Measurements from ENCODE around the gene DNM2. TPM values are rescaled to one million over a fixed set of nuclear protein-coding genes. Genes with fewer than 3 reads are reported as not detected.
"Not testable (repeated sequence)": the region's sequence is repeated elsewhere in the genome, so short reads cannot be mapped to it uniquely, and the experiment has no call there.

Gene DNM2
- polyA plus RNA-seq, 2 donors: 68.4 to 87.9 TPM

DNA sequence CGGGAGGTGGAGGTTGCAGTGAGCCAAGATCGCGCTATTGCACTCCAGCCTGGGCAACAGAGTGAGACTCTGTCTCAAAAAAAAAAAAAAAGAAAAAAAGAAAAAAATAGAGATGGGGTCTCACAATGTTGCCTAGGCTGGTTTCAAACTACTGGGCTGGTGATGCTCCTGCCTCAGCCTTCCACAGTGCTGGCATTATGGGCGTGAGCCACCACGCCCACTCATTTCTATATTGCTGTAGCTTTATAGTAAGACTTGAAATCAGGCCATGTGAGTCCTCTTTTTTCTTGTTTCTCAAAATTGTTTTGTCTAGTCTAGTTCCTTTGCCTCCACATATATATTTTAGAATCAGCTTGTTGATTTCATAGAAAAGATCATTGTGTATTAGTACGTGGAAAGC is 18.3 kb downstream of the DNM2 start:
- Histone ChIP-seq H3K27me3 (ENCODE audit: control insufficient read depth in 1 of 2, insufficient read depth in 2 of 2, low read length in 2 of 2) (no peaks in the 10 kb centered on the region), H3K4me3 (ENCODE audit: low read depth in 1 of 2, low read length in 2 of 2) (no peak overlapping the region), H3K36me3 (ENCODE audit: control insufficient read depth in 2 of 2, insufficient read depth in 2 of 2, low read length in 1 of 2) (peaks cover 0 to 3% of the 10 kb centered on the region in 2 donors), H3K27ac (ENCODE audit: low read depth in 2 of 2, low read length in 1 of 2) (no peak overlapping the region), H3K4me1 (ENCODE audit: control insufficient read depth in 2 of 2, insufficient read depth in 2 of 2, low read length in 1 of 2) (no peaks in the 10 kb centered on the region), H3K9me3 (ENCODE audit: control insufficient read depth in 2 of 2, insufficient read depth in 1 of 2, low read depth in 1 of 2, low read length in 1 of 2) (no peaks in the 10 kb centered on the region)
- 78 to 88% methylated on average over 6 of the region's 6 CpGs for WGBS, 2 donors

GRCh38 chr19:10736916-10737551 is 19.2 kb downstream of the DNM2 start:
- no peak overlapping the region for H3K4me3 ChIP-seq (ENCODE audit: low read depth in 1 of 2, low read length in 2 of 2)
- H3K36me3 ChIP-seq (ENCODE audit: control insufficient read depth in 2 of 2, insufficient read depth in 2 of 2, low read length in 1 of 2): peaks cover 0 to 3% of the 10 kb centered on the region in 2 donors
- no peaks in the 10 kb centered on the region for H3K9me3 ChIP-seq (ENCODE audit: control insufficient read depth in 2 of 2, insufficient read depth in 1 of 2, low read depth in 1 of 2, low read length in 1 of 2)
- H3K4me1 ChIP-seq (ENCODE audit: control insufficient read depth in 2 of 2, insufficient read depth in 2 of 2, low read length in 1 of 2): peaks cover under 1% of the 10 kb centered on the region in 2 donors
- WGBS, 2 donors: 79 to 82% methylated on average over 9 of the region's 9 CpGs
- no peaks in the 10 kb centered on the region for H3K27me3 ChIP-seq (ENCODE audit: control insufficient read depth in 1 of 2, insufficient read depth in 2 of 2, low read length in 2 of 2)
- no peak overlapping the region for H3K27ac ChIP-seq (ENCODE audit: low read depth in 2 of 2, low read length in 1 of 2)

GRCh38 chr19:10737722-10738121 is 19.8 kb downstream of the DNM2 start:
- Histone ChIP-seq H3K36me3 (ENCODE audit: control insufficient read depth in 2 of 2, insufficient read depth in 2 of 2, low read length in 1 of 2) (peaks cover 0 to 3% of the 10 kb centered on the region in 2 donors), H3K9me3 (ENCODE audit: control insufficient read depth in 2 of 2, insufficient read depth in 1 of 2, low read depth in 1 of 2, low read length in 1 of 2) (no peaks in the 10 kb centered on the region), H3K4me3 (ENCODE audit: low read depth in 1 of 2, low read length in 2 of 2) (no peak overlapping the region), H3K27ac (ENCODE audit: low read depth in 2 of 2, low read length in 1 of 2) (peak overlapping the region in 1 of 2 donors; percentile 1), H3K27me3 (ENCODE audit: control insufficient read depth in 1 of 2, insufficient read depth in 2 of 2, low read length in 2 of 2) (no peaks in the 10 kb centered on the region), H3K4me1 (ENCODE audit: control insufficient read depth in 2 of 2, insufficient read depth in 2 of 2, low read length in 1 of 2) (peaks cover 5 to 6% of the 10 kb centered on the region in 2 donors)
- 85 to 92% methylated on average over 9 of the region's 9 CpGs for WGBS, 2 donors

DNA sequence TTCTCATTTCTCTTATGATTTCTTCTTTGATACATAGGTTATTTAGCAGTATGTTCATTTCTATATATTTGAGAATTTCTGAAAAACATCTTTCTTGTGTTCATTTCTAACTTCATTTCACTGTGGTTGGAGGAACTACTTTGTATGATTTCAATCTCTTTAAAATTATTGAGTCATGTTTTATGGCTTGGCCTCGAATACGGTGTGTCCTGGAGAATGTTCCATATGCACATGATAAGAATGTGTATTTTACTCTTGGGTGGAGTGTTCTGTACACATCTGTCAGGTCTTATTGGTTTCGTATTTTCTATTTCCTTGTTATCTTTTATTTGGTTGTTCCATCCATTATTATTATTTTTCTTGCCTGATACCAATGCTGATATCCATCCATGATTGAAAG is 22.9 kb downstream of the DNM2 start:
- Histone ChIP-seq H3K27ac (ENCODE audit: low read depth in 2 of 2, low read length in 1 of 2) (no peak overlapping the region), H3K9me3 (ENCODE audit: control insufficient read depth in 2 of 2, insufficient read depth in 1 of 2, low read depth in 1 of 2, low read length in 1 of 2) (no peaks in the 10 kb centered on the region), H3K36me3 (ENCODE audit: control insufficient read depth in 2 of 2, insufficient read depth in 2 of 2, low read length in 1 of 2) (peaks cover 0 to 3% of the 10 kb centered on the region in 2 donors), H3K4me1 (ENCODE audit: control insufficient read depth in 2 of 2, insufficient read depth in 2 of 2, low read length in 1 of 2) (peaks cover 6 to 9% of the 10 kb centered on the region in 2 donors), H3K27me3 (ENCODE audit: control insufficient read depth in 1 of 2, insufficient read depth in 2 of 2, low read length in 2 of 2) (no peaks in the 10 kb centered on the region), H3K4me3 (ENCODE audit: low read depth in 1 of 2, low read length in 2 of 2) (no peak overlapping the region)
- WGBS, 2 donors: 79 to 86% methylated on average over 3 of the region's 3 CpGs

GRCh38 chr19:10742476-10742875 is 24.6 kb downstream of the DNM2 start:
- WGBS, 2 donors: 73 to 75% methylated on average over 4 of the region's 4 CpGs
- peaks cover 9 to 10% of the 10 kb centered on the region in 2 donors for H3K4me1 ChIP-seq (ENCODE audit: control insufficient read depth in 2 of 2, insufficient read depth in 2 of 2, low read length in 1 of 2)
- peaks cover 0 to 3% of the 10 kb centered on the region in 2 donors for H3K36me3 ChIP-seq (ENCODE audit: control insufficient read depth in 2 of 2, insufficient read depth in 2 of 2, low read length in 1 of 2)
- peak overlapping the region in 1 of 2 donors; percentile 44 for H3K27ac ChIP-seq (ENCODE audit: low read depth in 2 of 2, low read length in 1 of 2)
- H3K27me3 ChIP-seq (ENCODE audit: control insufficient read depth in 1 of 2, insufficient read depth in 2 of 2, low read length in 2 of 2): no peaks in the 10 kb centered on the region
- no peaks in the 10 kb centered on the region for H3K9me3 ChIP-seq (ENCODE audit: control insufficient read depth in 2 of 2, insufficient read depth in 1 of 2, low read depth in 1 of 2, low read length in 1 of 2)
- H3K4me3 ChIP-seq (ENCODE audit: low read depth in 1 of 2, low read length in 2 of 2): no peak overlapping the region

DNA sequence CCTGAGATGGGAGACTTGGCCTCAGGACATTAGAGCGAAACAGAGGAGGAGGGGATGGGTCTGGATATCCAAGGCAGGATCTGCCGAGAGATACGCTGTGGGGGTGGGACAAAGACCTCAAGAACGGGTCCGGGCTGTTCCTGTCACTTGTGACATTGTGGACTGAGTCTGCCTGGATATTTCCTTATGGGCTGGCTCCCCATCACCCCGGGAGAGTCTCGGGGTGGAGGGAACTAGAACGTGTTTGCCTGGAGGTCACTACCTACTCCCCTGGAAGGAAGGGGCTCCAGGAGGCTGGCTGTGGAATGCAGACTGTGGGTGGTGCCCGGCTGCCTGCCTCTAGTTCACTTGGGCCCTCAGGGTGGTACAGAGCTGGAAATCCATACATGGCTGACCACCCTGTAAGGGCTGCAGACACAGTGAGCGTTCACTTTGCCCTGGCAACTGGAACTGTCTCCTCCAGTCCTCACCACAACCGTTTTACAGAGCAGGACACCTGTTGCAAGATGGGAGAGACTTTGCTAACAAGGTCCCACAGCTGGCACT is 26.4 kb downstream of the DNM2 start:
- WGBS, 2 donors: 53 to 54% methylated on average over 11 of the region's 11 CpGs
- H3K27ac ChIP-seq (ENCODE audit: low read depth in 2 of 2, low read length in 1 of 2): peak overlapping the region in 1 of 2 donors; percentile 26
- no peak overlapping the region for H3K4me3 ChIP-seq (ENCODE audit: low read depth in 1 of 2, low read length in 2 of 2)
- H3K36me3 ChIP-seq (ENCODE audit: control insufficient read depth in 2 of 2, insufficient read depth in 2 of 2, low read length in 1 of 2): peaks cover 0 to 1% of the 10 kb centered on the region in 2 donors
- no peaks in the 10 kb centered on the region for H3K9me3 ChIP-seq (ENCODE audit: control insufficient read depth in 2 of 2, insufficient read depth in 1 of 2, low read depth in 1 of 2, low read length in 1 of 2)
- H3K4me1 ChIP-seq (ENCODE audit: control insufficient read depth in 2 of 2, insufficient read depth in 2 of 2, low read length in 1 of 2): peaks cover 17 to 29% of the 10 kb centered on the region in 2 donors
- H3K27me3 ChIP-seq (ENCODE audit: control insufficient read depth in 1 of 2, insufficient read depth in 2 of 2, low read length in 2 of 2): no peaks in the 10 kb centered on the region

- H3K4me1 ChIP-seq (ENCODE audit: control insufficient read depth in 2 of 2, insufficient read depth in 2 of 2, low read length in 1 of 2): peaks cover 22 to 34% of the 10 kb centered on the region in 2 donors
Observed at GRCh38 chr19:10744801-10745293, 27.0 kb downstream of the DNM2 start.

GRCh38 chr19:10746437-10746836 is 28.6 kb downstream of the DNM2 start:
- not testable (repeated sequence) for H3K27ac ChIP-seq (ENCODE audit: low read depth in 2 of 2, low read length in 1 of 2); H3K36me3 ChIP-seq (ENCODE audit: control insufficient read depth in 2 of 2, insufficient read depth in 2 of 2, low read length in 1 of 2); H3K9me3 ChIP-seq (ENCODE audit: control insufficient read depth in 2 of 2, insufficient read depth in 1 of 2, low read depth in 1 of 2, low read length in 1 of 2); H3K27me3 ChIP-seq (ENCODE audit: control insufficient read depth in 1 of 2, insufficient read depth in 2 of 2, low read length in 2 of 2); H3K4me3 ChIP-seq (ENCODE audit: low read depth in 1 of 2, low read length in 2 of 2)
- H3K4me1 ChIP-seq (ENCODE audit: control insufficient read depth in 2 of 2, insufficient read depth in 2 of 2, low read length in 1 of 2): peaks cover 30 to 35% of the 10 kb centered on the region in 2 donors
- 89 to 90% methylated on average over 8 of the region's 8 CpGs for WGBS, 2 donors

More at GRCh38 chr19:10744801-10745293, 27.0 kb downstream of the DNM2 start:
- peak overlapping the region in 1 of 2 donors; percentile 26 for H3K27ac ChIP-seq (ENCODE audit: low read depth in 2 of 2, low read length in 1 of 2)
- H3K36me3 ChIP-seq (ENCODE audit: control insufficient read depth in 2 of 2, insufficient read depth in 2 of 2, low read length in 1 of 2): no peaks in the 10 kb centered on the region
- no peaks in the 10 kb centered on the region for H3K27me3 ChIP-seq (ENCODE audit: control insufficient read depth in 1 of 2, insufficient read depth in 2 of 2, low read length in 2 of 2)
- 60 to 79% methylated on average over 12 of the region's 12 CpGs for WGBS, 2 donors
- H3K9me3 ChIP-seq (ENCODE audit: control insufficient read depth in 2 of 2, insufficient read depth in 1 of 2, low read depth in 1 of 2, low read length in 1 of 2): no peaks in the 10 kb centered on the region
- H3K4me3 ChIP-seq (ENCODE audit: low read depth in 1 of 2, low read length in 2 of 2): no peak overlapping the region

DNA sequence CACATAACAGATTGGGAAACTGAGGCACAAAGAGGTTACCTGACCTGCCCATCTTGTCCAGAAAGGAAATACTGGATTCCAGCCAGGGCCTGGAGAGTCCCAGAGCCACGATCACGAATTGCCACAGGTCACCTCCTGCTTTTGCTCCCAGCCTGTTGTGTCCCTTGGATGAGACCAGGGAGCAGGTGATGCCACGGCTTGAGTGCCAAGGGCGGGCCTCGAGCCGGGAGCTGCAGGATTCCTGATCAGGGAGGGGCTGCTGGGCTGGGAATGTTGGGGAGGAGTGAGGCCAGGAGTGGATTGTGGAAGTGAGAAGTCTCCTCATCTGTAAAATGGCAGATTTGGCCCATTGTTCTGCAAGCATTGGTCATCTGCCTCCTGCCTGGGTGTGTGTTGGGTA is 29.4 kb downstream of the DNM2 start:
- Histone ChIP-seq H3K27ac (ENCODE audit: low read depth in 2 of 2, low read length in 1 of 2) (peak overlapping the region; percentile 28 to 33), H3K4me3 (ENCODE audit: low read depth in 1 of 2, low read length in 2 of 2) (no peak overlapping the region), H3K27me3 (ENCODE audit: control insufficient read depth in 1 of 2, insufficient read depth in 2 of 2, low read length in 2 of 2) (no peaks in the 10 kb centered on the region), H3K36me3 (ENCODE audit: control insufficient read depth in 2 of 2, insufficient read depth in 2 of 2, low read length in 1 of 2) (no peaks in the 10 kb centered on the region), H3K9me3 (ENCODE audit: control insufficient read depth in 2 of 2, insufficient read depth in 1 of 2, low read depth in 1 of 2, low read length in 1 of 2) (no peaks in the 10 kb centered on the region), H3K4me1 (ENCODE audit: control insufficient read depth in 2 of 2, insufficient read depth in 2 of 2, low read length in 1 of 2) (peaks cover 29 to 33% of the 10 kb centered on the region in 2 donors)
- WGBS, 2 donors: 37 to 42% methylated on average over 6 of the region's 6 CpGs

- H3K36me3 ChIP-seq (ENCODE audit: control insufficient read depth in 2 of 2, insufficient read depth in 2 of 2, low read length in 1 of 2): no peaks in the 10 kb centered on the region
- H3K9me3 ChIP-seq (ENCODE audit: control insufficient read depth in 2 of 2, insufficient read depth in 1 of 2, low read depth in 1 of 2, low read length in 1 of 2): no peaks in the 10 kb centered on the region
- H3K4me1 ChIP-seq (ENCODE audit: control insufficient read depth in 2 of 2, insufficient read depth in 2 of 2, low read length in 1 of 2): peaks cover 27 to 29% of the 10 kb centered on the region in 2 donors
- peak overlapping the region; percentile 28 for H3K27ac ChIP-seq (ENCODE audit: low read depth in 2 of 2, low read length in 1 of 2)
- H3K4me3 ChIP-seq (ENCODE audit: low read depth in 1 of 2, low read length in 2 of 2): no peak overlapping the region
- WGBS, 2 donors: 66 to 68% methylated on average over 6 to 8 of the region's 8 CpGs
- H3K27me3 ChIP-seq (ENCODE audit: control insufficient read depth in 1 of 2, insufficient read depth in 2 of 2, low read length in 2 of 2): no peaks in the 10 kb centered on the region
Observed at GRCh38 chr19:10747674-10748073, 29.8 kb downstream of the DNM2 start.
